ENCODE measurements around the gene TSPAN10.
A peak's percentile ranks its signal among the peaks of the same experiment; 100 is the strongest.

The TSPAN10 gene

GRCh38 chr17:81648013-81648706, 11.2 kb downstream of the TSPAN10 start:
- Histone ChIP-seq H3K4me3 (ENCODE audit: low read length in 2 of 2) (no peak overlapping the region), H3K9me3 (ENCODE audit: control insufficient read depth in 2 of 2, low read length in 2 of 2) (no peaks in the 10 kb centered on the region), H3K27ac (ENCODE audit: low read depth in 2 of 2, low read length in 2 of 2) (no peak overlapping the region), H3K4me1 (ENCODE audit: control insufficient read depth in 2 of 2, insufficient read depth in 2 of 2, low read length in 2 of 2) (no peaks in the 10 kb centered on the region), H3K36me3 (ENCODE audit: control insufficient read depth in 2 of 2, insufficient read depth in 2 of 2, low read length in 2 of 2) (no peaks in the 10 kb centered on the region), H3K27me3 (ENCODE audit: control insufficient read depth in 2 of 2, insufficient read depth in 2 of 2, low read length in 2 of 2) (peaks cover 4% of the 10 kb centered on the region in 2 donors), H3K9ac (ENCODE audit: low read depth in 1 of 2, low read length in 2 of 2) (no peak overlapping the region)

GRCh38 chr17:81648707-81649085, 11.7 kb downstream of the TSPAN10 start:
- no peaks in the 10 kb centered on the region for H3K9me3 ChIP-seq (ENCODE audit: control insufficient read depth in 2 of 2, low read length in 2 of 2)
- peaks cover 4% of the 10 kb centered on the region in 2 donors for H3K27me3 ChIP-seq (ENCODE audit: control insufficient read depth in 2 of 2, insufficient read depth in 2 of 2, low read length in 2 of 2)
- H3K36me3 ChIP-seq (ENCODE audit: control insufficient read depth in 2 of 2, insufficient read depth in 2 of 2, low read length in 2 of 2) = no peaks in the 10 kb centered on the region
- no peaks in the 10 kb centered on the region for H3K4me1 ChIP-seq (ENCODE audit: control insufficient read depth in 2 of 2, insufficient read depth in 2 of 2, low read length in 2 of 2)
- no peak overlapping the region for H3K4me3 ChIP-seq (ENCODE audit: low read length in 2 of 2)
- no peak overlapping the region for H3K27ac ChIP-seq (ENCODE audit: low read depth in 2 of 2, low read length in 2 of 2)
- no peak overlapping the region for H3K9ac ChIP-seq (ENCODE audit: low read depth in 1 of 2, low read length in 2 of 2)

- peaks cover 4% of the 10 kb centered on the region in 2 donors for H3K27me3 ChIP-seq (ENCODE audit: control insufficient read depth in 2 of 2, insufficient read depth in 2 of 2, low read length in 2 of 2)
- no peak overlapping the region for H3K27ac ChIP-seq (ENCODE audit: low read depth in 2 of 2, low read length in 2 of 2)
- no peak overlapping the region for H3K4me3 ChIP-seq (ENCODE audit: low read length in 2 of 2)
- no peak overlapping the region for H3K9ac ChIP-seq (ENCODE audit: low read depth in 1 of 2, low read length in 2 of 2)
- no peaks in the 10 kb centered on the region for H3K9me3 ChIP-seq (ENCODE audit: control insufficient read depth in 2 of 2, low read length in 2 of 2)
- H3K4me1 ChIP-seq (ENCODE audit: control insufficient read depth in 2 of 2, insufficient read depth in 2 of 2, low read length in 2 of 2) = no peaks in the 10 kb centered on the region
- H3K36me3 ChIP-seq (ENCODE audit: control insufficient read depth in 2 of 2, insufficient read depth in 2 of 2, low read length in 2 of 2) = no peaks in the 10 kb centered on the region
These were observed 14.0 kb downstream of the TSPAN10 start for GRCh38 chr17:81650951-81651350.

GRCh38 chr17:81651692-81652091, 14.7 kb downstream of the TSPAN10 start:
- Histone ChIP-seq H3K27ac (ENCODE audit: low read depth in 2 of 2, low read length in 2 of 2) (no peak overlapping the region), H3K4me3 (ENCODE audit: low read length in 2 of 2) (no peak overlapping the region), H3K4me1 (ENCODE audit: control insufficient read depth in 2 of 2, insufficient read depth in 2 of 2, low read length in 2 of 2) (no peaks in the 10 kb centered on the region), H3K27me3 (ENCODE audit: control insufficient read depth in 2 of 2, insufficient read depth in 2 of 2, low read length in 2 of 2) (peaks cover 4% of the 10 kb centered on the region in 2 donors), H3K36me3 (ENCODE audit: control insufficient read depth in 2 of 2, insufficient read depth in 2 of 2, low read length in 2 of 2) (no peaks in the 10 kb centered on the region), H3K9me3 (ENCODE audit: control insufficient read depth in 2 of 2, low read length in 2 of 2) (no peaks in the 10 kb centered on the region), H3K9ac (ENCODE audit: low read depth in 1 of 2, low read length in 2 of 2) (no peak overlapping the region)

GRCh38 chr17:81652906-81653771, 16.1 kb downstream of the TSPAN10 start:
- Histone ChIP-seq H3K27ac (ENCODE audit: low read depth in 2 of 2, low read length in 2 of 2) (no peak overlapping the region), H3K4me1 (ENCODE audit: control insufficient read depth in 2 of 2, insufficient read depth in 2 of 2, low read length in 2 of 2) (no peaks in the 10 kb centered on the region), H3K9ac (ENCODE audit: low read depth in 1 of 2, low read length in 2 of 2) (no peak overlapping the region), H3K4me3 (ENCODE audit: low read length in 2 of 2) (peak overlapping the region in 1 of 2 donors; percentile 26), H3K36me3 (ENCODE audit: control insufficient read depth in 2 of 2, insufficient read depth in 2 of 2, low read length in 2 of 2) (no peaks in the 10 kb centered on the region), H3K9me3 (ENCODE audit: control insufficient read depth in 2 of 2, low read length in 2 of 2) (no peaks in the 10 kb centered on the region), H3K27me3 (ENCODE audit: control insufficient read depth in 2 of 2, insufficient read depth in 2 of 2, low read length in 2 of 2) (no peaks in the 10 kb centered on the region)

- Histone ChIP-seq H3K4me1 (ENCODE audit: control insufficient read depth in 2 of 2, insufficient read depth in 2 of 2, low read length in 2 of 2) (no peaks in the 10 kb centered on the region), H3K9ac (ENCODE audit: low read depth in 1 of 2, low read length in 2 of 2) (no peak overlapping the region), H3K36me3 (ENCODE audit: control insufficient read depth in 2 of 2, insufficient read depth in 2 of 2, low read length in 2 of 2) (no peaks in the 10 kb centered on the region), H3K9me3 (ENCODE audit: control insufficient read depth in 2 of 2, low read length in 2 of 2) (no peaks in the 10 kb centered on the region), H3K4me3 (ENCODE audit: low read length in 2 of 2) (no peak overlapping the region), H3K27ac (ENCODE audit: low read depth in 2 of 2, low read length in 2 of 2) (no peak overlapping the region), H3K27me3 (ENCODE audit: control insufficient read depth in 2 of 2, insufficient read depth in 2 of 2, low read length in 2 of 2) (no peaks in the 10 kb centered on the region)
These were observed 18.6 kb downstream of the TSPAN10 start for GRCh38 chr17:81655378-81656117.

- no peak within 1 kb of the TSS for H3K9ac ChIP-seq (ENCODE audit: low read depth in 1 of 2, low read length in 2 of 2)
- H3K36me3 ChIP-seq (ENCODE audit: control insufficient read depth in 2 of 2, insufficient read depth in 2 of 2, low read length in 2 of 2) = no peaks in the 10 kb centered on the region
- no peak within 1 kb of the TSS for H3K4me3 ChIP-seq (ENCODE audit: low read length in 2 of 2)
- no peaks in the 10 kb centered on the region for H3K9me3 ChIP-seq (ENCODE audit: control insufficient read depth in 2 of 2, low read length in 2 of 2)
- H3K4me1 ChIP-seq (ENCODE audit: control insufficient read depth in 2 of 2, insufficient read depth in 2 of 2, low read length in 2 of 2) = no peaks in the 10 kb centered on the region
- H3K27me3 ChIP-seq (ENCODE audit: control insufficient read depth in 2 of 2, insufficient read depth in 2 of 2, low read length in 2 of 2) = no peaks in the 10 kb centered on the region
- H3K27ac ChIP-seq (ENCODE audit: low read depth in 2 of 2, low read length in 2 of 2) = no peak within 1 kb of the TSS
These were observed 19.2 kb downstream of the TSPAN10 start, which contains the start of gene PDE6G for GRCh38 chr17:81656118-81656743. Gene PDE6G, minus strand, starts transcription at chr17:81656542. Its CDS starts 3,237 bp downstream, at chr17:81653305.

GRCh38 chr17:81656835-81657234, 19.8 kb downstream of the TSPAN10 start:
- Histone ChIP-seq H3K27me3 (ENCODE audit: control insufficient read depth in 2 of 2, insufficient read depth in 2 of 2, low read length in 2 of 2) (no peaks in the 10 kb centered on the region), H3K9ac (ENCODE audit: low read depth in 1 of 2, low read length in 2 of 2) (no peak overlapping the region), H3K36me3 (ENCODE audit: control insufficient read depth in 2 of 2, insufficient read depth in 2 of 2, low read length in 2 of 2) (no peaks in the 10 kb centered on the region), H3K4me1 (ENCODE audit: control insufficient read depth in 2 of 2, insufficient read depth in 2 of 2, low read length in 2 of 2) (no peaks in the 10 kb centered on the region), H3K9me3 (ENCODE audit: control insufficient read depth in 2 of 2, low read length in 2 of 2) (no peaks in the 10 kb centered on the region), H3K4me3 (ENCODE audit: low read length in 2 of 2) (no peak overlapping the region), H3K27ac (ENCODE audit: low read depth in 2 of 2, low read length in 2 of 2) (no peak overlapping the region)

- no peak overlapping the region for H3K9ac ChIP-seq (ENCODE audit: low read depth in 1 of 2, low read length in 2 of 2)
- no peak overlapping the region for H3K4me3 ChIP-seq (ENCODE audit: low read length in 2 of 2)
- H3K4me1 ChIP-seq (ENCODE audit: control insufficient read depth in 2 of 2, insufficient read depth in 2 of 2, low read length in 2 of 2) = no peaks in the 10 kb centered on the region
- no peak overlapping the region for H3K27ac ChIP-seq (ENCODE audit: low read depth in 2 of 2, low read length in 2 of 2)
- H3K9me3 ChIP-seq (ENCODE audit: control insufficient read depth in 2 of 2, low read length in 2 of 2) = no peaks in the 10 kb centered on the region
- no peaks in the 10 kb centered on the region for H3K27me3 ChIP-seq (ENCODE audit: control insufficient read depth in 2 of 2, insufficient read depth in 2 of 2, low read length in 2 of 2)
- peaks cover 0 to under 1% of the 10 kb centered on the region in 2 donors for H3K36me3 ChIP-seq (ENCODE audit: control insufficient read depth in 2 of 2, insufficient read depth in 2 of 2, low read length in 2 of 2)
These were observed 22.0 kb downstream of the TSPAN10 start for GRCh38 chr17:81659038-81659437.
